K562 (cell line): ENCODE data around the gene KRT36.

Experiments
- CBX5 ChIP-seq: IDR thresholded peaks from 2 replicates; pipeline ENCODE4 v1.6.1; 2014; ENCODE audit warnings: low read depth, borderline replicate concordance
- CTCF ChIP-seq, 3 experiments: IDR thresholded peaks in 2 of 3; conservative IDR thresholded peaks in 1 of 3; 2 replicates each; pipeline ENCODE4 v1.5.1; 2011 to 2012; ENCODE audit warnings: low read length in 3 of 3, mild to moderate bottlenecking in 3 of 3, control low read depth in 2 of 3, improper control_type of control experiment in 1 of 3, inconsistent platforms in 1 of 3, low read depth in 1 of 3, mixed read lengths in 1 of 3, moderate library complexity in 1 of 3; ENCODE audit not compliant: insufficient read depth in 2 of 3
- NCOA1 ChIP-seq: fragments of 450-650 bp; IDR thresholded peaks from 2 replicates; pipeline ENCODE4 v1.6.1; 2016; ENCODE audit warnings: low read depth
- NR2C2 ChIP-seq, 2 experiments: fragments of 200-800 bp in 1 of 2; sonication (Bioruptor generic) in 1 of 2; sonication (generic) in 1 of 2; formaldehyde crosslinking in 1 of 2; IDR thresholded peaks; 2 replicates each; pipeline versions ENCODE4 v1.6.1 to v1.8.0; 2016 to 2022; ENCODE audit warnings: mild to moderate bottlenecking in 1 of 2, missing compliant biosample characterization in 1 of 2, missing genetic modification characterization in 1 of 2, missing genetic modification reagents in 1 of 2
- TF ChIP-seq, protein P1 (sequence below): fragments of 450-650 bp; IDR thresholded peaks from 2 replicates; pipeline ENCODE4 v1.7.1; 2018; ENCODE audit warnings: mild to moderate bottlenecking, low read depth; ENCODE audit not compliant: partially characterized antibody
- TF ChIP-seq, protein P2 (sequence below): fragments of 250-450 bp; sonication (Bioruptor Pico); IDR thresholded peaks from 2 replicates; pipeline ENCODE4 v1.5.1; 2021; ENCODE audit warnings: mild to moderate bottlenecking
- TF ChIP-seq, protein P3 (sequence below): sonication (generic); formaldehyde crosslinking; IDR thresholded peaks from 2 replicates; pipeline ENCODE4 v1.8.0; 2022; ENCODE audit warnings: mild to moderate bottlenecking, missing genetic modification reagents
- TF ChIP-seq, protein P4 (sequence below): fragments of 450-650 bp; IDR thresholded peaks from 2 replicates; pipeline ENCODE4 v1.6.1; 2016; ENCODE audit warnings: antibody characterized with exemption
- TF ChIP-seq, protein P5 (sequence below): sonication (generic); formaldehyde crosslinking; IDR thresholded peaks from 2 replicates; pipeline ENCODE4 v1.8.1; 2023; ENCODE audit warnings: mild to moderate bottlenecking, missing genetic modification reagents

- TF ChIP-seq, protein P1, sequence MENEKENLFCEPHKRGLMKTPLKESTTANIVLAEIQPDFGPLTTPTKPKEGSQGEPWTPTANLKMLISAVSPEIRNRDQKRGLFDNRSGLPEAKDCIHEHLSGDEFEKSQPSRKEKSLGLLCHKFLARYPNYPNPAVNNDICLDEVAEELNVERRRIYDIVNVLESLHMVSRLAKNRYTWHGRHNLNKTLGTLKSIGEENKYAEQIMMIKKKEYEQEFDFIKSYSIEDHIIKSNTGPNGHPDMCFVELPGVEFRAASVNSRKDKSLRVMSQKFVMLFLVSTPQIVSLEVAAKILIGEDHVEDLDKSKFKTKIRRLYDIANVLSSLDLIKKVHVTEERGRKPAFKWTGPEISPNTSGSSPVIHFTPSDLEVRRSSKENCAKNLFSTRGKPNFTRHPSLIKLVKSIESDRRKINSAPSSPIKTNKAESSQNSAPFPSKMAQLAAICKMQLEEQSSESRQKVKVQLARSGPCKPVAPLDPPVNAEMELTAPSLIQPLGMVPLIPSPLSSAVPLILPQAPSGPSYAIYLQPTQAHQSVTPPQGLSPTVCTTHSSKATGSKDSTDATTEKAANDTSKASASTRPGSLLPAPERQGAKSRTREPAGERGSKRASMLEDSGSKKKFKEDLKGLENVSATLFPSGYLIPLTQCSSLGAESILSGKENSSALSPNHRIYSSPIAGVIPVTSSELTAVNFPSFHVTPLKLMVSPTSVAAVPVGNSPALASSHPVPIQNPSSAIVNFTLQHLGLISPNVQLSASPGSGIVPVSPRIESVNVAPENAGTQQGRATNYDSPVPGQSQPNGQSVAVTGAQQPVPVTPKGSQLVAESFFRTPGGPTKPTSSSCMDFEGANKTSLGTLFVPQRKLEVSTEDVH, result no peak
- TF ChIP-seq NCOA1 (no peak), CTCF (IDR thresholded peaks at IDR 0.05 in 2 of 3, conservative IDR thresholded peaks at IDR 0.05 in 1 of 3; ENCODE audit: insufficient read depth in 2 of 3, low read depth in 1 of 3, low read length in 3 of 3) (no peak), NR2C2 (CRISPR knock-in tag; IDR thresholded peaks at IDR 0.05) (no peak), NR2C2 (tag; IDR thresholded peaks at IDR 0.05) (no peak), CBX5 (no peak)
- TF ChIP-seq, protein P2, sequence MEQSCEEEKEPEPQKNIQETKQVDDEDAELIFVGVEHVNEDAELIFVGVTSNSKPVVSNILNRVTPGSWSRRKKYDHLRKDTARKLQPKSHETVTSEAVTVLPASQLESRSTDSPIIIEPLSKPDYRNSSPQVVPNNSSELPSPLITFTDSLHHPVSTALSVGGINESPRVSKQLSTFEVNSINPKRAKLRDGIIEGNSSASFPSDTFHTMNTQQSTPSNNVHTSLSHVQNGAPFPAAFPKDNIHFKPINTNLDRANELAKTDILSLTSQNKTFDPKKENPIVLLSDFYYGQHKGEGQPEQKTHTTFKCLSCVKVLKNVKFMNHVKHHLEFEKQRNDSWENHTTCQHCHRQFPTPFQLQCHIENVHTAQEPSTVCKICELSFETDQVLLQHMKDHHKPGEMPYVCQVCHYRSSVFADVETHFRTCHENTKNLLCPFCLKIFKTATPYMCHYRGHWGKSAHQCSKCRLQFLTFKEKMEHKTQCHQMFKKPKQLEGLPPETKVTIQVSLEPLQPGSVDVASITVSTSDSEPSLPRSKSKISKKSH (CRISPR knock-in tag), result no peak
- TF ChIP-seq, protein P3, sequence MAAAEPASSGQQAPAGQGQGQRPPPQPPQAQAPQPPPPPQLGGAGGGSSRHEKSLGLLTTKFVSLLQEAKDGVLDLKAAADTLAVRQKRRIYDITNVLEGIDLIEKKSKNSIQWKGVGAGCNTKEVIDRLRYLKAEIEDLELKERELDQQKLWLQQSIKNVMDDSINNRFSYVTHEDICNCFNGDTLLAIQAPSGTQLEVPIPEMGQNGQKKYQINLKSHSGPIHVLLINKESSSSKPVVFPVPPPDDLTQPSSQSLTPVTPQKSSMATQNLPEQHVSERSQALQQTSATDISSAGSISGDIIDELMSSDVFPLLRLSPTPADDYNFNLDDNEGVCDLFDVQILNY (CRISPR knock-in tag), result no peak
- TF ChIP-seq, protein P4, sequence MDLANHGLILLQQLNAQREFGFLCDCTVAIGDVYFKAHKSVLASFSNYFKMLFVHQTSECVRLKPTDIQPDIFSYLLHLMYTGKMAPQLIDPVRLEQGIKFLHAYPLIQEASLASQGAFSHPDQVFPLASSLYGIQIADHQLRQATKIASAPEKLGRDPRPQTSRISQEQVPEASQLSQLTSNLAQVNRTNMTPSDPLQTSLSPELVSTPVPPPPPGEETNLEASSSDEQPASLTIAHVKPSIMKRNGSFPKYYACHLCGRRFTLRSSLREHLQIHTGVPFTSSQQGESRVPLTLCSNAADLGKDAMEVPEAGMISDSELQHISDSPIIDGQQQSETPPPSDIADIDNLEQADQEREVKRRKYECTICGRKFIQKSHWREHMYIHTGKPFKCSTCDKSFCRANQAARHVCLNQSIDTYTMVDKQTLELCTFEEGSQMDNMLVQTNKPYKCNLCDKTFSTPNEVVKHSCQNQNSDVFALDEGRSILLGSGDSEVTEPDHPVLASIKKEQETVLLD, result no peak
- TF ChIP-seq, protein P5, sequence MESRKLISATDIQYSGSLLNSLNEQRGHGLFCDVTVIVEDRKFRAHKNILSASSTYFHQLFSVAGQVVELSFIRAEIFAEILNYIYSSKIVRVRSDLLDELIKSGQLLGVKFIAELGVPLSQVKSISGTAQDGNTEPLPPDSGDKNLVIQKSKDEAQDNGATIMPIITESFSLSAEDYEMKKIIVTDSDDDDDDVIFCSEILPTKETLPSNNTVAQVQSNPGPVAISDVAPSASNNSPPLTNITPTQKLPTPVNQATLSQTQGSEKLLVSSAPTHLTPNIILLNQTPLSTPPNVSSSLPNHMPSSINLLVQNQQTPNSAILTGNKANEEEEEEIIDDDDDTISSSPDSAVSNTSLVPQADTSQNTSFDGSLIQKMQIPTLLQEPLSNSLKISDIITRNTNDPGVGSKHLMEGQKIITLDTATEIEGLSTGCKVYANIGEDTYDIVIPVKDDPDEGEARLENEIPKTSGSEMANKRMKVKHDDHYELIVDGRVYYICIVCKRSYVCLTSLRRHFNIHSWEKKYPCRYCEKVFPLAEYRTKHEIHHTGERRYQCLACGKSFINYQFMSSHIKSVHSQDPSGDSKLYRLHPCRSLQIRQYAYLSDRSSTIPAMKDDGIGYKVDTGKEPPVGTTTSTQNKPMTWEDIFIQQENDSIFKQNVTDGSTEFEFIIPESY (CRISPR knock-in tag), result no peak
Measured at GRCh38 chr17:41498276-41498675, 8.6 kb upstream of the KRT36 start.
